AML-193 (cell line): ENCODE measurements around the gene MAP10.
A peak's percentile ranks its signal among the peaks of the same experiment; 100 is the strongest.

Experiments
- DNase-seq, 2 experiments: peaks; one replicate each; lab custom pipeline; 2025; lab: John Stamatoyannopoulos, UW

Gene MAP10

GRCh38 chr1:232795497-232796053 lies 9.6 kb upstream of the MAP10 start:
- DNase-seq: no peak

DNA sequence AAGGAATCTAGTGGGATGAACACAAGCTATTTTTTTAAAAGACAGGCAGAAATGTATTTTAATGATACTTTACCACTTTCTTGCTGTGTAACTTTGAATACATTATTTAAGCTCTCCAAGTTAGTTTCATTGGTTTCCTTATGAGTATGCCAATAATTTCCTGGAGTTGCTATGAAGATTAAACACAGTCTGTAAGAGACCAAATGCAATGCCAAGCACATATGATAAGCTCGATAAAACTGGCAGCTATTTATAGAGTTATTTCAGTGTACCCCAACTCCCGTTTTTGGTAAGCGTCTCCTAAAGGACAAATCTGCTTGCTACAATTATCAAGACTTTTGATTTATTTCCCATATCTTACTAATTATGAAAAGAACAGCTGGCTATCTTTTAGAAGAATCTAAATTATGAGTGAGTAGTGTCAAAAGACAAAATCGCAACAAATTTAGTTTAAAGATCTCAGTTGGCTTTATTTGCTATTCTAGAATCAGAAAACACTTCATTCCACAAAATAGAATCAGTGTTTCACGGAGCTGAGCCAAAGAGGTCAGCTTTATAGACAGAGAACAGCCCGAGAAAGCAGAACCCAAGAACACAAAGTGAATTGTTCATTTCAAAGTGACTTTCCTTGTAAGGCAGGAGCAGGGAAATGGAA lies 7.2 kb upstream of the MAP10 start:
- DNase-seq: no peak

GRCh38 chr1:232798920-232799319 lies 6.3 kb upstream of the MAP10 start:
- DNase-seq: no peak

- no peak for DNase-seq
These were observed 932 bp downstream of the MAP10 start for GRCh38 chr1:232806186-232806510.

DNA sequence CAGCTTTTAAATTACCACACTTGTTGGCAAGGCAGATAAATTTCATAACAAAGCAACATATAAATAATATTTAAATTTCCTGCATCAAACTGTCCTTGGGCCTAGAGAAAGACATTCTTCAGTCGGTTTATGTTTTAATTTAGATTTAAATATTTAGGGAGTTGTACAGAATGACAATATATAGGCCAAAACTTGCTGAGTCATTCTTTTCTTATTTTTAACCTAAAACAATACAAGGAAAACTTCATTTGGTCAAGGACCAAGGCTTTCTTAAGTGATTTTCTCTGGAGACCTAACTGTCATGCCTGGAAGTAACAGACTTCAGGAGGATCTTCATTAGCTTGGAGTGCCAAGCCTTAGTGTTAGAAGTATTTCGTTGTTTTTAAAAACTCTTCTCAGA lies 5.6 kb downstream of the MAP10 start:
- DNase-seq: no peak

DNA sequence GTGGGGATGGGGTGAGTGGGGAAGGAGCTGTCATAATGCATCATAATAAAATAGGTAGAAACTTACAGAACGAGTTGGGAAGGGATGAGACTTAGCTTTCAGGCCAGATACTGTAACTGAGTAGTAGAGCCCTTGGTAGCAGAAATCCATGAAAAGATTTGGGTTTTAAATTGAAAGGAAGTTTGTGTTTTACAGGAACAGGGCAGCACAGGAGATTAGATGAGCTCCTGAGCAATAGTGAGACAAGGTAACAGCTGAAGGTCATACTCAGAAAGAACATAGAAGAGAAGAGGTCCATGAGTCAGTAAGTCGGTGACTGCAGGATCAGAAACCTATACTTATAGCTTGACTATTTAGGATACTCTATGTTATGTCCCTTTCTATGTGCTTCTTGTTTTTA lies 7.3 kb downstream of the MAP10 start:
- DNase-seq: no peak

DNA sequence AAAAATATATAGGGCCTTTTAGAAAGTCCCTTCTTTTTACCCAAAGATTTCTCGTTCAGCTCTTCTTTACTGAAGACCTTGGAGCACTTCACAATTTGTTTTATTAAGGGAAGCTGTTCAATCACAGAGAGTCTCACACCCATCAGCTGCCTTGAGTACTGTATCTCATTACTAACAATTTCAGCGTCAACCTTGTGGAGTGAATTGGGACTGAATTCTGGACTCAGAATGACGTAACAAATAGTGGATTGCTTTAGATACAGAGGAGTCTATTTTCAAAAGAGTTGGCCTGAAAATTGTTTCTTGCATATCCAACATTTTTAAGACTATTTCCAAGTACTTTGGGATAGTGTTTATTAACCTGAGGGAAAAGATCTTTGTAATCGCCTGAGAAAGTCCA lies 7.9 kb downstream of the MAP10 start:
- DNase-seq: no peak

DNA sequence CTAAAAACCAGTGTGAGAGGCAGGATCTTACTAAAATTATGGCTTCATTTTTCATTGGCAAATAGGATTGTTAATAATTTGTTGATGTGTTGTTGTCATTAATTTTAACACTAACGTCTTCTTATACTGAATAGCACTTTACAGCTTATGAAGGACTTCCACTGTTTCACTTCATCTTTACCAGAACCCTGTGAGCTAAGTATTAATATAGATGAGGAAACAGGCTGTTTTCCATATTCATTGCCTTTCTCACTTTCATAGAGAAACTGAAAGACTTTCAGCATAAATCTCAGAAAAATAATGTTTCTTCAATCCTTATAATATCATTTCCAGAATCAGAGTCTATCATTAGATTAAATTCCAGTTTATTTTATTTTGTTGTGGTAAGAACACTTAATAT lies 8.5 kb downstream of the MAP10 start:
- no peak for DNase-seq

DNA sequence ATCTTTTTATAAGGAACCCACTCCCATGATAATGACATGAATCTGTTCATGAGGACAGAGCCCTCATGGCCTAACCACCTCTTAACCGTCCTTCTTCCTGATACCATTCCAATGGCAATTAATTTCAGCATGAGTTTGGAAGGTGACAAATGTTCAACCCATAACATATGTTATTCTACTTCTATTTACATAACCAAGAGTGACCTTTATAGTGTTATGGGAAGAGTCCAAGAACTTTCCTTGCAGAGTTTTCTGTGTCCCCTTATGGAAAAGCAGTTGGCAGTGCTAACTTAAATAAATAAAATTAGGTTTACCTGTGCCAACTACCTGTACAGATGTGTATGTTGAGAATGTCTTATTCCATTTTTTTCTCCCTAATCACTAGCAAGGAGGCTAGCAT lies 11.1 kb downstream of the MAP10 start:
- DNase-seq: no peak

GRCh38 chr1:232818040-232818439 lies 12.8 kb downstream of the MAP10 start:
- no peak for DNase-seq

GRCh38 chr1:232820431-232820830 lies 15.2 kb downstream of the MAP10 start:
- DNase-seq: no peak

DNA sequence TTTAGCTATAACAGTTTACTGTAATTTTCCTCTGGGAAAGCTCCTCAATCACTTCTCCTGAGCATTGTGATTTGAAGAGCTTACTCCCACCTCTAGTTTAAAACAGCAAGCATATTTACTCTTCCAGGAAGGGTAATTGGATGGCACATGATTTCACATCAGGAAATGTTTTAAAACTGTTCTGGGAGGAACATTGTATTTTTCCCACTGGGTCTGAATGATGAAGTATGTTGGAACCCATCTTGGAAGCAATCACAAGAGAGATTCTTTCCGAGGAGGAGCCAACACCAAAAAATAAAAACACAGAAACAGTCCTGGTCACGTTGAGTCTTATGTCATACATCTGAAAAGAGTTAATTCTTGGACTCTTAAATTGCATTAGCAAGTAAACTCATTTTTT lies 17.3 kb downstream of the MAP10 start:
- no peak for DNase-seq

DNA sequence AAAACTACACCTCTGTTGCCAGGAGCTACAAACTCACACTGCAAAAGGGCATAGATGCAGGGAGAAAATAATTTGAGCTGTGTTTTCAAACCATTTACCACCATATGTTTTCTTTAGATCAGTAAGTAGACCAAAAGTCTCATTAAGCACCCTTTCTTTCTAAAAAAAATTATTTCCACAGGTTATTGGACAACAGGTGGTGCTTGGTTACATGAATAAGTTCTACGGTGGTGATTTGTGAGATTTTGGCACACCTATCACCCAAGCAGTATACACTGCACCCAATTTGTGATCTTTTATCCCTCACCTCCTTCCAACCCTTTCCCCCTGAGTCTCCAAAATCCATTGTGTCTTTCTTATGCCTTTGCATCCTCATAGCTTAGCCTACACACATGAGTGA lies 21.1 kb downstream of the MAP10 start:
- DNase-seq: no peak

DNA sequence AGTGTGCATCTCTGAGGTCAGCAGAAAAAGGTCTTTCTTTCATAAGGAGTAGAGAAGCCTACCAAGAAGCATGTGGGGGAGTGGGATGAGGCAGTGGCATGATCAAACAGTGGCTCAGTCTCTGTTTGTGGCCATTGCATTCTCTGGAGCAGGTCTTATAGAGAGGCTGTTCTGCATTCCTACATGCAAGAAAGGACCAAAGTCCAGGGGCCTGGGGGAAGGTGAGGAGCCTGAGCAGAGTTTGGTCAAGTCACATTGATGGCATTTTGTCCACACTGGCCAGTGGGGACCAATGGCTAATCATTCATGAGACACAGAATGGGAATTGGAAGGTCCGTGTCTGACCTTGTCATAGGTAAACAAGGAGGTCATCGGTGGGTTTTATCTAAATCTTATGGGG lies 25.4 kb downstream of the MAP10 start:
- no peak for DNase-seq

GRCh38 chr1:232831895-232832294 lies 26.7 kb downstream of the MAP10 start:
- no peak for DNase-seq

DNA sequence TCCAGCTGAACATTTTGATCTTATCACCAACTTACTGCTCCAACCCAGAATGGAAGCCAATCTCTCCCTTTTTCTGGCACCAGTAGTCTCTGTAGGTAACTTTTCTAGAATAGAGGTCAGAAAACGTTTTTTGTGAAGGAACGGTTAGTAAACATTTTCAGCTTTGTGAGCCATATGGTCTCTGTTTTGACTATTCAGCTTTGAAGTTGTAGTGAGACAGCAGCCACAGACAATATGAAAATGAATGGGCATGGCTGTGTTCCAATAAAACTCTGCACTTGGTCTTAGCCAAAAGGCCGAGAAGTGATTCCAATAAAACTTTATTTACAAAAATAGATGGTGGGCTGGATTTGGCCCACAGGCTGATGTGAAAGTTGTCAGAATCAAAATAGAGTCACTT lies 28.9 kb downstream of the MAP10 start:
- no peak for DNase-seq

DNA sequence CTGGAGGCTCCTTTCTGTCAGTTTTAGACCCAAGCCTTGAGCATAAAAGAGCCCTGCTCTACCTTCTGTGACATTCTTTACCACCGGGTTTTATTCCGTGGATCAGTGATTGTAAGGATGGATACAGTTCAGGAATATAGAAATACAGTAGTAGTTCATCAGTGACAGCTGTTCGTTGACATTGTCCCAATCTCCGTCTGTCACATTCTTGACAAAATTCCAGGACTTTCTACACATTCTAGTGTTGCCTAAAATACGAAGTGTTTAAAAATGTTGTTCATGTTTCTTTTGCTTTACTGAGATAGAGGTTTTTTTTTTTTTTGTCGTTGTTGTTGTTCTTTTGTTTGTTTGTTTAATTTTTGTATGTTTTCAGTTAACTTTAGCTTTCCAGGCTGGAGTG lies 29.9 kb downstream of the MAP10 start:
- no peak for DNase-seq

DNA sequence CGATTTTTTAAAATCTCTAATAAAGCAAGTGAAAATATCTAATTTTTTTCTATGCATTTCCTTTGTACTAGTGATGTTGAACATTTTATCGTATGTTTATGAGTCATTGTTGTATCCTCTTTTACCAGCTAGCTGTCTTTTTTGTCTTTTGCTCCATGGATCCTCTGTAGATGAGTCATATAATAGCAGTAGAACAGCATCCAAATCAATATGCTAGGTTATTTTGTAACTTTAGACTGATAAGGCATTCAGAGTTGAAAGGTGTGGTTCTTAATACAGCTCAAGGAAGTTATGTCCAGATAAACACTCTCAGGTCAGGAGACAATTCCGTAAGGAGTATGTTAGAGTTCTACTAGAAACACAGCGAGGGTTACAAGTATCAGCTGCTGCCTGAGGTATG lies 31.9 kb downstream of the MAP10 start:
- DNase-seq: no peak

GRCh38 chr1:232841823-232842565 lies 36.8 kb downstream of the MAP10 start:
- DNase-seq: no peak

GRCh38 chr1:232844791-232845190 lies 39.6 kb downstream of the MAP10 start:
- DNase-seq: no peak

- DNase-seq: no peak
These were observed 40.3 kb downstream of the MAP10 start for GRCh38 chr1:232845406-232845955.

DNA sequence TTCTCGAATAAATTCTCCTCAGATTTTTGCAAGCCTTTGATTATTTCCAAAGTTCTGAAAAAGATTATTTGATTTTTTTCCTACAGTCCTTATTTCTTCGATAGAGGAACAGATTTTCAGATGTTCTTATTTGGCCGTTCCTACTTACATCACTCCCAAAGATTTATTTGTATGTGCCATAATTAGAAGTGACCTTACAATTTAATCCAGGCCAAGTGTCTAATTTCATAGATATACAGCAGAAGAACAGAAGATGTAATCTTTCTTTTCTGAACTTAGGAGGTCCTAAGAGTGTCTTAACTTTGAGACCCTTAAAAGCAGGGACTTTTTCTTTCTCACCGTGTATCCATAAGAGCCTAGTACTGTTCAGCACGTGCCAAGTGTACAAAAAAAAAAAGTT lies 46.3 kb downstream of the MAP10 start:
- no peak for DNase-seq

- DNase-seq: peak; percentile 8 to 25
These were observed 49.0 kb downstream of the MAP10 start for GRCh38 chr1:232853994-232854797.
